ENCODE measurements around the gene ILK.
A peak's percentile ranks its signal among the peaks of the same experiment; 100 is the strongest.

The ILK gene

GRCh38 chr11:6607190-6607795 is 3.7 kb downstream of the ILK start:
- peak overlapping the region; percentile 18 for H3K4me3 ChIP-seq (ENCODE audit: low read depth, low read length)
- no peak for TF ChIP-seq CTCF (IDR thresholded peaks at IDR 0.05; ENCODE audit: low read depth, low read length)

GRCh38 chr11:6608011-6608410 is 4.4 kb downstream of the ILK start:
- no peak overlapping the region for H3K4me3 ChIP-seq (ENCODE audit: low read depth, low read length)
- TF ChIP-seq CTCF (IDR thresholded peaks at IDR 0.05; ENCODE audit: low read depth, low read length), result no peak

- no peak overlapping the region for H3K4me3 ChIP-seq (ENCODE audit: low read depth, low read length)
- TF ChIP-seq CTCF (IDR thresholded peaks at IDR 0.05; ENCODE audit: low read depth, low read length), result no peak
Measured at GRCh38 chr11:6608726-6609501, 5.3 kb downstream of the ILK start.

- no peak overlapping the region for H3K4me3 ChIP-seq (ENCODE audit: low read depth, low read length)
- TF ChIP-seq CTCF (IDR thresholded peaks at IDR 0.05; ENCODE audit: low read depth, low read length), result no peak
Measured at GRCh38 chr11:6609502-6610015, 6.0 kb downstream of the ILK start.

- no peak for TF ChIP-seq CTCF (IDR thresholded peaks at IDR 0.05; ENCODE audit: low read depth, low read length)
- H3K4me3 ChIP-seq (ENCODE audit: low read depth, low read length), result peak overlapping the region; percentile 78; the same call in 1 of the 2 replicates
Measured at GRCh38 chr11:6610591-6610990, 7.0 kb downstream of the ILK start.

GRCh38 chr11:6611092-6611962 is 7.8 kb downstream of the ILK start:
- TF ChIP-seq CTCF (IDR thresholded peaks at IDR 0.05; ENCODE audit: low read depth, low read length), result no peak

More at GRCh38 chr11:6611092-6611962, 7.8 kb downstream of the ILK start:
- peak overlapping the region; percentile 78 for H3K4me3 ChIP-seq (ENCODE audit: low read depth, low read length)

Data from WI38 (cell line).